Upper lobe of left lung (tissue), 4 donors: ENCODE data around the gene MSX2.

ENCODE experiments used
- EP300 ChIP-seq, 4 donors: sonication (generic); formaldehyde crosslinking; IDR thresholded peaks; one replicate each; pipeline ENCODE4 v1.5.1; 2017; ENCODE audit warnings: antibody characterized with exemption in 4 of 4, control low read depth in 2 of 4
- POLR2A ChIP-seq, 4 donors: fragments of 450-650 bp; IDR thresholded peaks; one replicate each; pipeline ENCODE4 v1.5.1; 2016 to 2017; ENCODE audit warnings: antibody characterized with exemption in 4 of 4, mild to moderate bottlenecking in 2 of 4
- POLR2AphosphoS5 ChIP-seq, 2 donors: sonication (generic); formaldehyde crosslinking; IDR thresholded peaks; one replicate each; pipeline ENCODE4 v1.5.1; 2017; ENCODE audit warnings: antibody characterized with exemption in 2 of 2
- TF ChIP-seq, protein P1 (sequence below), 6 experiments: fragments of 450-650 bp in 4 of 6; fragments of 200-600 bp in 2 of 6; sonication (generic) in 2 of 6; IDR thresholded peaks; one replicate each; pipeline ENCODE4 v1.5.1; 2016 to 2019; ENCODE audit warnings: antibody characterized with exemption in 6 of 6

DNA sequence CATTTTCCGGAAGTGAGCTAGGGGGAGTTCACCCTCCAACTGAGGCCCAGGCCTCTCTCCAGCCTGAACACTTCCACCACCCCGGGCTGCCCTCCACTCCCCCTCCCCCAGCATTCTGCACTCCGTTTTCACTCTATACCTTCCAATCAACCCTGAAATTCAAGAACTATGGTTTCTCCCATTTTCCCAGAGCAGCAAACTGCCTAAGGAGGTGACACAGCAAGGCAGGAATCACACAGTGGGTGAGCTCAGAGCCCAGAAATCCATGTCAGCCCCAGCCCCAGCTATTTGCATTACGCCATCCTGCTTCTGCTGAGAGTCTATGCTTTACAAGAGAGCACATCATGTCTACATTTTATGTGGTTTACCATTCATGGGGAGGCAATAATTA lies 11.9 kb downstream of the MSX2 start:
- TF ChIP-seq, protein P1, sequence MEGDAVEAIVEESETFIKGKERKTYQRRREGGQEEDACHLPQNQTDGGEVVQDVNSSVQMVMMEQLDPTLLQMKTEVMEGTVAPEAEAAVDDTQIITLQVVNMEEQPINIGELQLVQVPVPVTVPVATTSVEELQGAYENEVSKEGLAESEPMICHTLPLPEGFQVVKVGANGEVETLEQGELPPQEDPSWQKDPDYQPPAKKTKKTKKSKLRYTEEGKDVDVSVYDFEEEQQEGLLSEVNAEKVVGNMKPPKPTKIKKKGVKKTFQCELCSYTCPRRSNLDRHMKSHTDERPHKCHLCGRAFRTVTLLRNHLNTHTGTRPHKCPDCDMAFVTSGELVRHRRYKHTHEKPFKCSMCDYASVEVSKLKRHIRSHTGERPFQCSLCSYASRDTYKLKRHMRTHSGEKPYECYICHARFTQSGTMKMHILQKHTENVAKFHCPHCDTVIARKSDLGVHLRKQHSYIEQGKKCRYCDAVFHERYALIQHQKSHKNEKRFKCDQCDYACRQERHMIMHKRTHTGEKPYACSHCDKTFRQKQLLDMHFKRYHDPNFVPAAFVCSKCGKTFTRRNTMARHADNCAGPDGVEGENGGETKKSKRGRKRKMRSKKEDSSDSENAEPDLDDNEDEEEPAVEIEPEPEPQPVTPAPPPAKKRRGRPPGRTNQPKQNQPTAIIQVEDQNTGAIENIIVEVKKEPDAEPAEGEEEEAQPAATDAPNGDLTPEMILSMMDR (IDR thresholded peaks at IDR 0.05), result no peak
- TF ChIP-seq POLR2AphosphoS5 (IDR thresholded peaks at IDR 0.05) (no peak), POLR2A (IDR thresholded peaks at IDR 0.05) (no peak), EP300 (IDR thresholded peaks at IDR 0.05) (no peak)
